GM19043 (cell line): ENCODE measurements around the gene JADE1.
A peak's percentile ranks its signal among the peaks of the same experiment; 100 is the strongest.

ENCODE experiments used
- ATAC-seq: cut with Tn5 transposase; IDR thresholded peaks from one replicate; pipeline ENCODE4 v1.9.1; 2021; ENCODE audit warnings: low read depth; ENCODE audit not compliant: unreplicated experiment

The JADE1 gene

DNA sequence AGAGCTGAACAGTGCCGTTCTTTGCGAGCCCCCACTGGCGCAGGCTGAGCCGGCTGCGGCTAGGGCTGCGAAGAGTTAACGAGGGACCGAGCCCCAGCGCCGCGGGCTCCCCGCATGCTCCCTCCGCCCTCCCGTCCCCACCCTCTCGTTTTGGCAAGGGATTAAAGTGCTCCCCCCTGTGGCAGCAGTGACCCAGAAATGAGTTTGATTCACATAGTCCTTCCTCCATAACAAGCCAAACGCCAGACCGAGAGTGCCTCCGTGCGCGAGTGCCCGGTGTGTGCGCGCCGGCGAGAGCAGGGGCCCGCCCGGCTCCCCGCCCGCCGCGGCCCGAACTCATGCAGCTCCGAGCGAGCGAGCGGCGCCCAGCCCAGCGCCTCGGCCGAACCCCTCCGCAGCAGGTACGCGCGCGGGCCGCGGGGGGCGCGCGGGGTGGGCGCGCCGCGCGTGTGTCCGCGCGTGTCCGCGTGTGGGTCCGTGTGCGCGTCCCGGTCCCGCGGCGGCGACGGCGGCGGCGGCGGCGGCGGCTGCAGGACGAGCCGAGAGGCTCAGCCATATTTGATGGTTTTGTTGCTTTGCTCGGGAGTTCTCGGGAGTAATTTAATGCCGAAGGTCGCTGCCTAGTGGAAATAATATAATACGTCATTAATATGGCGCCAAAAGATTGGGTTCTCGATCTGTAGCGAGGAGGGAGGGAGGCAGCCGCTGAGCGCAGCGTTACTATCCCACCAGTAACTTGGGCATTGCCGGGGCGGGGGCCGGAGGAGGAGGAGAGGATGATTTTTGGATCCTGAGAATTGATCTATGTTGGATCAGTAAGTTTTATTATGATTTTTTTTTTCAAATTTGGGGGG is at the start of gene JADE1:
Gene JADE1, plus strand, starts transcription at position 224 of the 854 bp plus-strand sequence. CDS start 22,059 bp downstream, outside the sequence.
- ATAC-seq: peak; percentile 38

DNA sequence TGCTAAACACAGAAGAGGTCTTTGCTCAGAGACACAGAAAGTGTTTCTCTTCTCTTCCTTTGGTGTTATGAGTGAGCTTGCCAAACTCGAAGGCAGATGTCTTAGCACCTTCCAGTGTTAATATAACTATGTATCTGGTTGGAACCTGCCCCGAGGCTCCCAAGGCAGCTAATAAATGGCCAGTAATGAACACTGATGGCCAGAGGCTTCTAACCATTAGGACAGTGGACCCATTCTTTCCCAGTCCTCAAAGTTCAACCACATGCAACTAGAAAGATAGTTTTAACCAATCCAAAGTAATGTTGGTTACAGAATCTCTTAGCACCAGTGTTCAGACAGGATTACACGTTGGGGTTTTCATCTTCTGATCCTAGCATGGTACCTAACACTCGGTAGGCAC is 42.7 kb upstream of the JADE1 start:
- no peak for ATAC-seq

DNA sequence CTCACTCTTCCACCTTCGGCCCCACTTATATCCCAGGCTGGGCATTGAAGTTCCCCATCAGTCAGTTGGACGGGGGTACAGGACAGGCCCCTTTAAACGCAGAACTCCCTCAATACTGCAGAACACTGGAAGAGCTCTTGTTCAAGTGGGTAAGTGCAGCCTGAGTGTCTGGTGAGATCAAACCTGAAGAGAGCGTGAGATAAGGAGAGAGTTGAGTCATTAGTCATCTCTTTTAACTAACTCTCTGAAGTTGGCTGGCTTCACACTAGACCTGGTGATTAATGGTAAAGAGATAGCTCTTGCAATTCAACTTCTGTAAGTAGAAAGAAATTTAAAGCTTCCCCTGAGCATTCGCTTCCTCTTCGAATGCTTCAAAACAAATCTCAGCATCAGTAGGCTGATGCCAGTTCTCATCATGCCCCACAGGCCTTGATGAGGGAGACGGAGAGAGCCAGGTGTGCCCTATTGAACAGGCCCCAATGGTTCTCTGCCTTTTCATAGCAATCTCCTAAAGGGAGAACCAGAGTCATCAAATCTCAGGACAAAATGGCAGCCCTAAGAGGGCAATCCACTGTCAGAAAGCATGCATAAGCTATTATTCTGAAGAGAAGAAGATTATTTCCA is 41.0 kb upstream of the JADE1 start:
- ATAC-seq: no peak

DNA sequence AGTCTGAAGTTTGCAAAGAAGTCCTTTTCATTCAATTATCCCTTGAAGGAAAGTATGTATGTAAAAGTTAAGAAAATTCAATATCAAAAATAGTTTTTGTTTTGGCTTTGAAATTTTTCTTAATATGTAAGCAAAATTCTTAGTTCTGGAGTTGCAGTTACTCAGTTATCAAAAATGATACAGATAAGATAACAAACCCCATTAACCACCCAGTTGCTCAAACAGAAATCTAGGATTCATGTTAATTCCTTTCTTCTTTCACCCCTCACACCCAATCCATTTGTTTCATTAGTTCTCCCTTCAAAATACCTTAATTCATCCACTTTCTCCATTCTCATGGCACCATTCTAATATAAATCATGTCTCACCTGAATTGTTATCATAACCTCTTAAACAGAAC is 40.5 kb upstream of the JADE1 start:
- no peak for ATAC-seq

DNA sequence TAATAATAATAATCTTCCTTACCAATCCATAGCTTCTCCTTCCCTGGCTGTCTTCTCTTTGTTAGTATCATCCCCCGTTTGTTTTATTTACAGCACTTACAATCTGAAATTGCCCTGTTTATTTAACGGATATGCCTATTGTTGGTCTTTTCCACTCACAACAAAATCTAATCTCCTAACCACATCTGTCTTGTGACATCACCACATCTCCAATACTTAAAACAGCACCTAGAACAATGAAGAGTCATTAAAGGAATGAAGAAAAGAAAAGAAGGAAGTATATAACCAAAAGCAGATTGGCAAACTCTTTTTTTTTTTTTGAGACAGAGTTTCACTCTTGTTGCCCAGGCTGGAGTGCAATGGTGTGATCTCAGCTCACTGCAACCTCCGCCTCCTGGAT is 38.7 kb upstream of the JADE1 start:
- ATAC-seq: no peak

DNA sequence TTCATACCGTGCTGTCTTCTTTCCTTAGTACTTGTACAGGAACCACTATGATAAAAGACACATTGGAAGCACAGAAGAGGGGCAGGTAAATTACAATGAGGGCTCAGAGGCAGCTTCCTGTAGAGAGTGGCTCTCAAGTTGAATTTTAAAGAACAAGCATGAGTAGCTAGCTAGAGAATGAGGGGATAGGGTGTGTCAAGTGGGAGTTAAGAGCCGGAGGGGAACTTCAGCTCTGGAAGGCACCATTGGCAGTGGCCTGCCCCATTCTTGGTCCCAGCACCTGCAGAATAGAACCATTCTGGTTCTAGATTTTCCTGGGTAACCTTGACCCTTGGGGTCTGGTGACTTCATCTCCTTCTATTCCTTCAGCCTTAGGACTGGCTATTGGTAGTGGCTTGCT is 34.0 kb upstream of the JADE1 start:
- no peak for ATAC-seq

DNA sequence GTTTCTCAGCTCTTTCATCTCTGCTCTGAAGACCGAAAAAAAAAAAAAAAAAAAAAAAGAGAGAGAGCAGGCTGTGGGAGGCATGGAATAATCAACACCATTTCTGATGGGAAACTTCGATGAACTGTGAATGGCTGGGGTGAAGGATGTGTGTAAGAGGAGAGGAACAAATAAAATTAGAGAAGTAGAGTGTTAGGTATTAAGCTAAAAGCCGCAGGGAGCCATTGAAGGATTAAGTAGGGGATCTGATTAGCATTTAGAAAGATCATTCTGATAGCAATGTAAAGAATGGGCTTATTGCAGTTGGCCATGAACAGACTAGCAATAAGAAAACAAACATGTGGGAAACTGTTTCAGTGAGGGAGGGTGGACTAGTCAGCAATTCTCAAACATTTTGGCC is 33.6 kb upstream of the JADE1 start:
- no peak for ATAC-seq

DNA sequence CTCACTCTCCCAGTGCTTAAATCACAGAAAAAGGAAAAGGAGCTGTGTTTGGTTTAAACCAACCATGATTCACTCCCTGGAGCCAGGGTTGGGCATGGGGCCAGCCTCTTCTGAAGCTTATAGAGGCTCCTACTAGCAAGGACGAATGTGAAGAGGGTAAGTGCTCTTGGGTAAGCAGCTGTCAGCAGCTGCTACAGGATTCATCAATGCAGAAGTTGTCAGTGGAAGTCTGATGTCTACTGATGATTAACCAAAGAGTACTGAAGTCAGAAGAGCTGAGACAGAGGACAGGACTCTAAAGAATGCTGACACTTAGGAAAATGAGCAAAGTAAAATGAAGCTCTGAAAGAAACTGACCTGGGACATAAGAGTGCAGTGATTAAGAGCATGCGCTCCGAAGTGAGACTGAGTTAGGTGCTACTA is 32.7 kb upstream of the JADE1 start:
- no peak for ATAC-seq

DNA sequence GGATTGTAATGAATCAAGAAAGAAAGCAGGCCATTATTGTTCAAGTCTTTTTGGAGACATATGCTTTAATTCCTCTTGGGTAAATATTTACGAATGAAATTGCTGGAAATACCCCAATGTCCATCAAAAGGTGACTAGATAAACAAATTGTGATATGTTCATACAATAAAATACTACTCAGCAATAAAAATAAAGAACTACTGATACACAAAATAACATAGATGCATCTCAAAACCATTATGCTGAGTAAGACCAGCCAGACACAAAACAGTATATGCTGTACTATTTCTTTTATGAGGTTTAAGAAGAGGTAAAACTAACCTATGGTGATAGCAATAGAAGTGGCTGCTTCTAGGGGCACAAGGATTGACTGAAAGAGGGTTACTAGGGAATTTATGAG is 28.8 kb upstream of the JADE1 start:
- ATAC-seq: no peak

DNA sequence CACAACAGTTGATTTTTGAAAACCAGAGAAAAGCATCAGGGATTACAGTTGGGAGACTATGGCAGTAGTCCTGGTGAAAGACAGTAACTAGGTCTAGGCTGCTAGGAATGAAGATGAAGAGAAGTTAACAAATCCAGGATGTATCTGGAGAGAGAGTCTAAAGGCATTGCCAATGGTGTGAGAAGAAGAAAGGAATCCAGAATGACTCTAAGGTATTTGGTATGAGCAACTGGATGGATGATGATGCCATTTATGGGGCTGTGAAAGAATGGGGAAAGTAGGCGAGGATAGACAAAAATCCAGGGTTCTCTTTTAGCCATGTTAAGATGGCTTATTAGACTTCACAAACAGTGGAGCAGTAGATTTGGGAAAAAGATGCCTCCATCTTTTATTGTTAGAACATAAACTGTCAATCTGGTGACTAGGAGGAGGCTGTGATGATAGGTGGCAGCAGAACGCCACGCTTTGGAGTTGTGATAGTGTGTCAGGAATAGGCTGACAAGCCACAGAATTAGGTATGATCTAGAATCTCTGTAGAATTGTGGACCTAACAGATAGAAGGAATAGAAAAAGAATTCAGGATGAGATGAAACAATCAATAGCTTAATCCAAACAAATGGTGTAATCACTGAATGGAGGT is 27.3 kb upstream of the JADE1 start:
- ATAC-seq: no peak

DNA sequence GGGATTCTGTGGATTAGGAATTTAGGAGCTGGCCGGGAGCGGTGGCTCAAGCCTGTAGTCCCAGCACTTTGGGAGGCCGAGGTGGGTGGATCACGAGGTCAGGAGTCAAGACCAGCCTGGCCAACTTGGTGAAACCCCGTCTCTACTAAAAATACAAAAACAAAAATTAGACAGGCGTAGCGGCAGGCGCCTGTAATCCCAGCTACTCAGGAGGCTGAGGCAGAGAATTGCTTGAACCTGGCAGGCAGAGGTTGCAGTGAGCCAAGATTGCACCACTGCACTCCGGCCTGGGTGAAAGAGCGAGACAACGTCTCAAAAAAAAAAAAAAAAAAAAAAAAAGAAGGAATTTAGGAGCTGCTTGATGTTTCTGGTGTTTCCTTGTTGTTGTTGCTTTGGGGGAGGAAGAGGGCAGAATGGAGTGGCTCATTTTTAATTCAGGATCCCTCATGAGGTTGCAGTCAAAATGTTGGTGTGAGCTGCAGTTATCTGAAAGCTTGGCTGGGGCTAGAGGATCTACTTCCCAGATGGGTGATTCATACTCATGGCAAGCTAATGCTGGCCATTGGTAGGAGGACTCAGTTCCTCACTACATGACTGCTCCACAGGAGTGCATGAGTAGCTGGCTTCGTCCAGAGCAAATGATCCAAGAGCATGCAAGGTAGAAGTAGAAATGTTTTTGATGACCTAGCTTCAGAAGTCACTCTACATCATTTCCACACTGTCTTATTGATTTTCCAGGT is 26.5 kb upstream of the JADE1 start:
- ATAC-seq: no peak

DNA sequence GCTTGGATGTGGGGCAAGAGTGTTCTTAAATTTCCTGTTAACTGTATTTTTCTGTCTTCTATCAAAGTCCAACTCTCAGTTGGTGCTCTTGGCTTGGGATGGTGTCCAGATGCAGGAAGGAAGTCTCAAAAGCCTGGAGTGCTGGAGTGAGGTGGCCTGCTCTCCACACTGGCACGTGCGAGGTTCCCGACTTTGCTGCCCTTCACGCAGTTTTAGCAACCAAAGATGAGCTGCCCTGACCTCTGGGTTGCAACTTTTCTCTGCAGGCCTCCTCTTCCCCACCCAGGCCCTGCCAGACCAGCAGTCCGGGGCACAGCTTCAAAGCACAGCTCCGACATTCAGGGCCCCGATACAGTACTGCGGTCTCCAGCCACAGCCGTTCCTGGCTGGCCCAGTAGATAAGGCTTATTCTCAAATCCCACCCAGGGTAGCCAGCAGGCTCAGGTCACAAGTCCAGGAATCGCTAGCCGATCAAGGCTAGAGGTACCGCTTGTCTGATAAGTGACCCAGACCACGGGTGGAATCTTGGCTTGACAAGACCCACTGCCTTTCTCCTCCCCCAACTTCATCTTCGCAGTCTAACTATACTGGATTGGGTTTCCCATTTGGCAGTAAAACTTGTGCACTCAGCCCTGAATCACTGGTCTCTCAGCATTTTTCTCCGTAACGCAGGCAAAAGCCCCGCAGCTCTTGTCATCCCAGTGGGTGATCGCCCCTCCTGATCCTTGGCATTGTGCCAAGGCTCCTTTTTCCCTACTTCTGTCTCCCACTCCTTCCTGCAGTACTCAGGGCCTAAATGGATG is 21.8 kb upstream of the JADE1 start:
- no peak for ATAC-seq

DNA sequence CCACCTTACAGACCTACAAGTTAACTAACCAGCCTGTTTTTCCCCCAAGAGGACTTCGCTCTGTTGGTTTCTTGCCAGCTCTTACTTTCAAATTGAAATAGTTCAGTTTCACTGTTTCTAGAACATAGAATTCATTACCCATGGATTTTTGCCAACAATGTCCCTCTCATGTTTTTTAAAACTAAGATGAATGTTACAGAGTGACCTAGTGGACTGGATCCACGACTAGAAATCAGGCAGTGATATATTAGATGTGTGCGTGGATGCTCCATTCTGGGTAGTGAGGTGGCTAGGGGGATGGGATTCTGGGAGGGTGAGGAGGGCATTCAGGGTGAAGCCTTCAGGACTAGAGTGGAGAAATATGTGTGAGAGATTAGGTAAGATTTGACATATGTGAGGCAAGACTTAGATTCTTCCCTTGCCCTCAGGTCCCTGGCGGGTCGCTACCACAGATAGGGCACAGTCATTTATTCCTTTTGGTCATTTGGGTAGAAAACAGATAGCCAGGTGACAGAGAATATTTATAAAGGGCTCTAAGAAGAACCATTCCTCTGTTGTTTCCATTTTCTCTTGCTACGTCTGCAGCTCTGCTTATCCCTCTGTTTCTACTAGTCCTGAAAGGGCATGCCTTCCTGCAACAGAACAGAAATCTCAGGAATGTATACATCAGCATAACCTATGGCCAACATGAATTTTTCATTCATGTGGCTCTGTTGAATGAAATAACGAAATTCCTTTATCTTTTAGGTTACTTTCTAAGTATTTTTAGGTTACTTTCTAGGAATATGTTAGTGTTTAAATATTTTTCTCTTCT is 15.4 kb upstream of the JADE1 start:
- no peak for ATAC-seq

DNA sequence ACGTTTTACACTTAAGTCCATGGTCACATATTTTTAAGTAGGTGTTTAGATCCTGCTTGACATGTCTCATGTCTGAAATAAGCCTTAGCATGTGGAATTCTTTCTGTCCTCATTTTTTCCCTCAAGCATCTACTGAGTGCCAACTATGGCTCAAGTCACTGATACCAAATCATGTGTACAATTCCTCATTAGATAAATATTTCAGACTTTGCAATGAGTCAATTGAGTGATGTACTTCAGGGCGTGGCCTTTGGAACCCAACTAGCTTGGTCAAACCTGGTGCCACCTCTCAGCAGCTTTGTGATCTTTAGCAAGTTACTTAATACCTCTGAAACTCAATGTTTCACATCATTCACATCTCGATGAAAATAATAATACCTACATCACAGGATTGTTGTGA is 12.6 kb upstream of the JADE1 start:
- ATAC-seq: no peak

DNA sequence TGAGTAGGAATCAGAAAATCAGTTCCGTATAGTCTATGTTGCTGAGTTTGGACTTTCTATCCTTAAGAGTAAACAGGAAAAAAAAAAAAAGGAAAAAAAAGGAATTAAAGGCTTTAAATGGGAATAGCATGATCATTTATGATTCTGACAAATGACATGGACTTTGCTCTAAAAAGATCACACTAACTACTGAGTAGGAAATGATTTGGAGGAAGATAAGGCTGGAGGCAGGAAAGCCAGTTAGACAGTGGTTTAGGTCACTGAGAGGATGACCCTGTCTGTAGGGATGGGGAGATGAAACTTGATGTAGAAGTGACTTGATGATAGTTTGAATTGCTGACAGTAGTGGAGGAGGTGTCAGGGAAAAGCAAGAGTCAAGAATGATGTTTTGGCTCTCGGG is 9.2 kb upstream of the JADE1 start:
- ATAC-seq: no peak

DNA sequence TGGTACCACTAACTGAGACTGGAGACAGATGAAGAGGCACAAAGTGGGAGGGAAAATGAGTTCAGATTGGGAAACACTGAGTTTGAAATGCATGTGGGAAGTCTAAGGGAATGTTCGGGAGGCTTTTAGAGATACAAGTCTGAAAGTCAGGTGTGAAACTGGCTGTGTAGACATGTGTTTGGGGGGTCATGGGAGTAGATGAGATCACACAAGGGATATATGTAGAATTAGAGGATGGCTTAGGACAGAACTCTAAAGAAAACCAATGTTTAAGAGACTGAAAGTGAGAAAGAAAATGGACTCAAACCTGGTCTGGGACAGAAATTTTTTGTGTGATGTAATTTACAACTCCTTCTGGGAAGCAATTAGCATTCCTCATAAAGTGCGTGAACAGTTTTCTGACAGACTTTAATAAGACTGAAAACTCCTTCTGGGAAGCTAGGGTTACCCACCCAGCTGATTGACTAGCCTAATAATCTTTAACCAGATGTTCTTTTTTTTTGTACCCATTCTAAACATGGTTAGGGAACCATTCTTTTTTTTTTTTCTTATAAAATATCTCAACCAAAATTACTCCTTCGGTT is 8.7 kb upstream of the JADE1 start:
- no peak for ATAC-seq

DNA sequence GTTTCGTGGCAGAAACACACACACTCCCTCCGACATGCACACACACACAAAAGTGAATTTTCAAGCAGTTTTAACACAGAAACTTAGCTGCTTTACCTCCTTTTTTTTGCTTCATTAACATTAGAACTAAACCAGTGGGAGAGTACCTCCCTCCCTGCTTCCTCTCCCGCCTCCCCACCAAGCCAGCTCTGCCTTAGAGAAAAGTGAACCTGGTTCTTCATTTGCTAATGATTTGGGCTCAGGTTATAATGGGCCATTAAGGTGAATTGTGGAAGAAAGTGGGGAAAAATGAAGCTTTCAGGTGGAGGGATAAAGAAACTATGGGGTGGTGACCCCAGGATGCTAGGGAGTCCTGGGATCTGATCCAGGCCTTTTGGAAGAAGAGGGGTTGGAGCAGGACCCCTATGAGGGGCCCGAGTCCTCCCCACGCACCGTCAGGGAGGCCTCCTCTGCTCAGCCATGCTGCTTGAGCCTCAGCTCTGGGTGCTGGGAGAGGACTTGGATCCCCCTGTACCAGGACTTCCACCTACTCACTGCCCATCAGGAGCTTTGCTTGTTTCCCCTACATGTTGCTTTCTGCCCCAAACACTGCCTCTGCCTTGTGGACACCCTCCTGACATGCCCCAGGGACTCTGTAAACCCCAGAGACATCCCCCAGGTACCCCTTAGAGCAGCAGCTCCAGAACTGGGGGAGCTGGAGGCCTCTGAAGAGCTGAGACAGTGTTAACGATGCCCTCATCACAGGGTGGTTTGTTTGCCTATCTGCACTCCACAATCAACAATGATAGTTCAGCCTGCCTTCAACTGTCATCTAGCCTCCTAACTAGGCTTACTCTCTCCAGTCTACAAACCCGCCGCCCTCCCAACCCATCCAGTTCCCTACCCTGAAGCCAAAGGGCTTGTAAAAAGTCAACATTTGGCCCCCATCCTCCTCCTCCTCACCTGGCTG is 6.5 kb upstream of the JADE1 start:
- ATAC-seq: no peak

DNA sequence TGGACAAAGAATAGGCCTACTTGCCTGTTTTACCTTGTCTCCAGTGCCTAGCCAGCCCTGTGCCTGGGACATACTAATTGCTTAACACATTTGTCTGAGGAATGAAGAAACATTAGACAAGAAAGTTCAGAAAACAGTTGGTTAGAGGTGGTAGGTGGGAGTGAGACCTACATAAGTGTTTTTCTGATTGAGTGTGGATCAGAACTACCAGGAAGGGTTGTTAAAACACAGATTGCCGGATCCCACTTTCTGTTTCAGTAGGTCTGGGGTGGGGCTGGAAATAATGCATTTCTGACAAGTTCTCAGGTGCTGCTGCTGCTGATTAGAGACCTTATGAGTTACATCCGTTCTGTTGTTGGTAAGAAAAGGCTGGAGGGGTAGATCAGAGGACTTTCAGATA is 5.7 kb upstream of the JADE1 start:
- no peak for ATAC-seq
